Coronary artery (tissue), 2 donors: ENCODE data around the gene PPM1B.

Experiments
- DNase-seq: peaks from one replicate; pipeline ENCODE4 v3.0.0-alpha.2; 2017; ENCODE audit warnings: low spot score
- H3K27ac ChIP-seq, 2 donors: fragments of 200-600 bp; sonication (generic); one replicate each; pipeline ENCODE4 v1.5.1; 2016 to 2019
- H3K4me3 ChIP-seq: fragments of 200-600 bp; sonication (generic); 2 replicates; pipeline ENCODE4 v1.5.1; 2016; ENCODE audit warnings: mild to moderate bottlenecking, moderate library complexity
- TF ChIP-seq, protein P1 (sequence below): fragments of 200-600 bp; sonication (generic); IDR thresholded peaks from one replicate; pipeline ENCODE4 v1.5.1; 2019; ENCODE audit warnings: antibody characterized with exemption

The PPM1B gene

GRCh38 chr2:44168681-44169154, at the start of gene PPM1B:
Gene PPM1B (plus strand): TSS chr2:44168875. CDS start chr2:44201200, 32,325 bp downstream.
- Histone ChIP-seq H3K27ac (peak within 1 kb of the TSS; percentile 97 to 98), H3K4me3 (peak within 1 kb of the TSS; percentile 89)
- DNase-seq: peak; percentile 100
- TF ChIP-seq, protein P1, sequence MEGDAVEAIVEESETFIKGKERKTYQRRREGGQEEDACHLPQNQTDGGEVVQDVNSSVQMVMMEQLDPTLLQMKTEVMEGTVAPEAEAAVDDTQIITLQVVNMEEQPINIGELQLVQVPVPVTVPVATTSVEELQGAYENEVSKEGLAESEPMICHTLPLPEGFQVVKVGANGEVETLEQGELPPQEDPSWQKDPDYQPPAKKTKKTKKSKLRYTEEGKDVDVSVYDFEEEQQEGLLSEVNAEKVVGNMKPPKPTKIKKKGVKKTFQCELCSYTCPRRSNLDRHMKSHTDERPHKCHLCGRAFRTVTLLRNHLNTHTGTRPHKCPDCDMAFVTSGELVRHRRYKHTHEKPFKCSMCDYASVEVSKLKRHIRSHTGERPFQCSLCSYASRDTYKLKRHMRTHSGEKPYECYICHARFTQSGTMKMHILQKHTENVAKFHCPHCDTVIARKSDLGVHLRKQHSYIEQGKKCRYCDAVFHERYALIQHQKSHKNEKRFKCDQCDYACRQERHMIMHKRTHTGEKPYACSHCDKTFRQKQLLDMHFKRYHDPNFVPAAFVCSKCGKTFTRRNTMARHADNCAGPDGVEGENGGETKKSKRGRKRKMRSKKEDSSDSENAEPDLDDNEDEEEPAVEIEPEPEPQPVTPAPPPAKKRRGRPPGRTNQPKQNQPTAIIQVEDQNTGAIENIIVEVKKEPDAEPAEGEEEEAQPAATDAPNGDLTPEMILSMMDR: no peak

- no peak overlapping the region for H3K27ac ChIP-seq
- TF ChIP-seq, protein P1: no peak
- no peak for DNase-seq
- no peak overlapping the region for H3K4me3 ChIP-seq
Observed at GRCh38 chr2:44119878-44120277, 48.8 kb upstream of the PPM1B start.

DNA sequence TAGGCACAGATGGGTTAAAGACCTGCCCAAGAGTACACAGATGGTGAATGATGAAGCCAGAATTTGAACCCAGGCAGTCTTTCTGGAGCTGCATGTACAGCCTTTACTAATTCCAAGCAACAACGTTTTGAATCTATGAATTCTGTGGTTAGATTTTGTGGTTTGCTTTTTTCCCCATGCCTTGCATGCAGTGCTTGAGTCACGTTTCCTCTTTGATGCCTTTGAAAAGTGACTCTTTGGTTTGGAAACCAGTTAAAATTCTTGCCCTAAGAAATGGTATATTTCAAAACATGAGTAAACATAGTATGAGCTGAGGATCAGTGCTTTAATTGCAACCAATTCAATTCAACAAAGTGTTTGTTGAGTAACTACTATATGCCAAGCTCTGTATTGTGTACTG, 48.2 kb upstream of the PPM1B start:
- TF ChIP-seq, protein P1: no peak
- Histone ChIP-seq H3K27ac (no peak overlapping the region), H3K4me3 (no peak overlapping the region)
- DNase-seq: no peak

- no peak for DNase-seq
- Histone ChIP-seq H3K27ac (no peak overlapping the region), H3K4me3 (no peak overlapping the region)
- TF ChIP-seq, protein P1: no peak
Observed at GRCh38 chr2:44121899-44122298, 46.8 kb upstream of the PPM1B start.

- no peak overlapping the region for H3K27ac ChIP-seq
- no peak for DNase-seq
- no peak overlapping the region for H3K4me3 ChIP-seq
- TF ChIP-seq, protein P1: no peak
Observed at GRCh38 chr2:44124500-44124899, 44.2 kb upstream of the PPM1B start.

- H3K27ac ChIP-seq: no peak overlapping the region
- DNase-seq: no peak
- H3K4me3 ChIP-seq: no peak overlapping the region
- TF ChIP-seq, protein P1: no peak
Observed at GRCh38 chr2:44126106-44126797, 42.4 kb upstream of the PPM1B start.

DNA sequence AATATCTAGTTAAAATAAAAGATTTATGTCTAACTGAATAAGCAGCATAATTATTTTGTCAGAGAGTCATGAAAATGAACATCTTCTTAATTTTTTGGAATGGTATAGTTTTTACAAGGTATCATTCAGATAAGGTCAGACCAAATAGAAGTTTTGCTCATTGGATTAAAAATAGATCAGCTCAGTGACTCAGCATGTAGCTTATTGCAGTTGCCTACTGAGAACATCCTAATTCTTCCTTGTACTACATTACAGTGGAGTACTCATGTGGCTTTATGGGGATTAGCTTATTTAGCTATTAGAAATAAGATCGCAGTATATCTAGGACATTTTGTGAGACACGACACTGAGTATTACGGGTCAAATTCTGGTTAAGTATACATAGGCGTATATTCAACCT, 38.2 kb upstream of the PPM1B start:
- Histone ChIP-seq H3K27ac (peak overlapping the region; percentile 39 to 55), H3K4me3 (no peak overlapping the region)
- TF ChIP-seq, protein P1: no peak
- DNase-seq: no peak
